Effector CD4-positive, alpha-beta T cell (primary cell): Measurements from ENCODE around the gene SLC1A1.
"Not testable (repeated sequence)": the region's sequence is repeated elsewhere in the genome, so short reads cannot be mapped to it uniquely, and the experiment has no call there.

ENCODE experiments used
- DNase-seq: peaks from one replicate; pipeline ENCODE4 v3.0.0-alpha.2; 2020

Gene SLC1A1

GRCh38 chr9:4581861-4582565 is 91.7 kb downstream of the SLC1A1 start:
- no peak for DNase-seq

- no peak for DNase-seq
Measured at GRCh38 chr9:4583001-4583400, 92.7 kb downstream of the SLC1A1 start.

GRCh38 chr9:4584636-4585035 is 94.4 kb downstream of the SLC1A1 start:
- DNase-seq, result no peak

- no peak for DNase-seq
Measured at GRCh38 chr9:4585135-4585534, 94.9 kb downstream of the SLC1A1 start.

- DNase-seq, result no peak
Measured at GRCh38 chr9:4588721-4589120, 98.5 kb downstream of the SLC1A1 start.

GRCh38 chr9:4590430-4591122 is 100.3 kb downstream of the SLC1A1 start:
- DNase-seq, result no peak

- no peak for DNase-seq
Measured at GRCh38 chr9:4591123-4591500, 100.8 kb downstream of the SLC1A1 start.

- DNase-seq, result no peak
Measured at GRCh38 chr9:4592295-4592694, 102.0 kb downstream of the SLC1A1 start.

- no peak for DNase-seq
Measured at GRCh38 chr9:4592886-4593285, 102.6 kb downstream of the SLC1A1 start.

GRCh38 chr9:4594545-4594944 is 104.3 kb downstream of the SLC1A1 start:
- no peak for DNase-seq

- no peak for DNase-seq
Measured at GRCh38 chr9:4594994-4595393, 104.7 kb downstream of the SLC1A1 start.

- peak; percentile 32 for DNase-seq
Measured at GRCh38 chr9:4596165-4596922, 106.1 kb downstream of the SLC1A1 start.

- no peak for DNase-seq
Measured at GRCh38 chr9:4600368-4600767, 110.1 kb downstream of the SLC1A1 start.

- no peak for DNase-seq
Measured at GRCh38 chr9:4603830-4604229, 113.6 kb downstream of the SLC1A1 start.

- DNase-seq, result peak; percentile 51
Measured at GRCh38 chr9:4604678-4605095, 114.4 kb downstream of the SLC1A1 start.

- DNase-seq, result not testable (repeated sequence)
Measured at GRCh38 chr9:4606033-4606432, 115.8 kb downstream of the SLC1A1 start.

- DNase-seq, result no peak
Measured at GRCh38 chr9:4614627-4615026, 124.4 kb downstream of the SLC1A1 start.

GRCh38 chr9:4615251-4615650 is 125.0 kb downstream of the SLC1A1 start:
- no peak for DNase-seq

GRCh38 chr9:4615778-4616177 is 125.5 kb downstream of the SLC1A1 start:
- no peak for DNase-seq

GRCh38 chr9:4617752-4618151 is 127.5 kb downstream of the SLC1A1 start:
- no peak for DNase-seq

- DNase-seq, result no peak
Measured at GRCh38 chr9:4618700-4619099, 128.4 kb downstream of the SLC1A1 start.

- no peak for DNase-seq
Measured at GRCh38 chr9:4620057-4620765, 129.9 kb downstream of the SLC1A1 start.

GRCh38 chr9:4620881-4621555 is 130.8 kb downstream of the SLC1A1 start:
- DNase-seq, result no peak
